HEK293 (cell line): ENCODE measurements around the gene ADAR.

Experiments used
- BCL11A ChIP-seq: fragments of 450-650 bp; formaldehyde crosslinking; IDR thresholded peaks from 2 replicates; pipeline ENCODE4 v1.5.1; 2016; ENCODE audit warnings: low read depth, missing biosample characterization, missing genetic modification characterization
- KLF9 ChIP-seq: fragments of 450-650 bp; formaldehyde crosslinking; IDR thresholded peaks from 2 replicates; pipeline ENCODE4 v1.5.1; 2016; ENCODE audit warnings: missing biosample characterization, missing genetic modification characterization, low read depth
- PRDM1 ChIP-seq: fragments of 450-650 bp; formaldehyde crosslinking; IDR thresholded peaks from 2 replicates; pipeline ENCODE4; 2016; ENCODE audit warnings: missing biosample characterization, missing genetic modification characterization
- REPIN1 ChIP-seq: fragments of 450-650 bp; formaldehyde crosslinking; IDR thresholded peaks from 2 replicates; pipeline ENCODE4 v1.5.1; 2017; ENCODE audit warnings: missing biosample characterization, missing genetic modification characterization, low read depth
- SP2 ChIP-seq: fragments of 450-650 bp; formaldehyde crosslinking; IDR thresholded peaks from 2 replicates; pipeline ENCODE4 v1.5.1; 2016; ENCODE audit warnings: missing biosample characterization, missing genetic modification characterization
- ZNF155 ChIP-seq: fragments of 450-650 bp; formaldehyde crosslinking; IDR thresholded peaks from 2 replicates; pipeline ENCODE4 v1.5.1; 2016; ENCODE audit warnings: missing biosample characterization, missing genetic modification characterization
- ZNF24 ChIP-seq: fragments of 450-650 bp; formaldehyde crosslinking; IDR thresholded peaks from 2 replicates; pipeline ENCODE4 v1.5.1; 2016; ENCODE audit warnings: missing biosample characterization, missing genetic modification characterization
- ZNF274 ChIP-seq, 2 experiments: fragments of 200-500 bp in 1 of 2; fragments of 450-650 bp in 1 of 2; sonication (Bioruptor generic) in 1 of 2; formaldehyde crosslinking in 1 of 2; IDR thresholded peaks; 2 replicates each; pipeline versions ENCODE4 v1.5.1 to v1.6.1; 2014 to 2016; ENCODE audit warnings: borderline replicate concordance in 1 of 2, inconsistent platforms in 1 of 2, low read length in 1 of 2, missing biosample characterization in 1 of 2, missing genetic modification characterization in 1 of 2
- ZNF366 ChIP-seq: fragments of 450-650 bp; formaldehyde crosslinking; conservative IDR thresholded peaks from 2 replicates; pipeline ENCODE4 v1.5.1; 2016; ENCODE audit warnings: missing biosample characterization, missing genetic modification characterization
- ZNF664 ChIP-seq: fragments of 450-650 bp; formaldehyde crosslinking; IDR thresholded peaks from 2 replicates; pipeline ENCODE4 v1.5.1; 2016; ENCODE audit warnings: missing biosample characterization, missing genetic modification characterization
- ZNF776 ChIP-seq: fragments of 450-650 bp; formaldehyde crosslinking; IDR thresholded peaks from 2 replicates; pipeline ENCODE4 v1.5.0; 2017; ENCODE audit warnings: missing biosample characterization, missing genetic modification characterization, borderline replicate concordance
- ZXDB ChIP-seq: fragments of 450-650 bp; formaldehyde crosslinking; IDR thresholded peaks from 2 replicates; pipeline ENCODE4 v1.5.1; 2016; ENCODE audit warnings: missing biosample characterization, missing genetic modification characterization
- TF ChIP-seq, protein P1 (sequence below): fragments of 450-650 bp; formaldehyde crosslinking; IDR thresholded peaks from 2 replicates; pipeline ENCODE4 v1.5.1; 2016; ENCODE audit warnings: missing biosample characterization, missing genetic modification characterization
- TF ChIP-seq, protein P2 (sequence below): fragments of 450-650 bp; formaldehyde crosslinking; IDR thresholded peaks from 2 replicates; pipeline ENCODE4 v1.5.1; 2017; ENCODE audit warnings: missing biosample characterization, missing genetic modification characterization
- TF ChIP-seq, protein P3 (sequence below): fragments of 450-650 bp; formaldehyde crosslinking; IDR thresholded peaks from 2 replicates; pipeline ENCODE4 v1.5.1; 2016; ENCODE audit warnings: missing biosample characterization, missing genetic modification characterization
- TF ChIP-seq, protein P4 (sequence below): fragments of 450-650 bp; formaldehyde crosslinking; IDR thresholded peaks from 2 replicates; pipeline ENCODE4 v1.5.1; 2016; ENCODE audit warnings: missing biosample characterization, missing genetic modification characterization
- TF ChIP-seq, protein P5 (sequence below): fragments of 450-650 bp; formaldehyde crosslinking; IDR thresholded peaks from 2 replicates; pipeline ENCODE4 v1.5.1; 2016; ENCODE audit warnings: missing biosample characterization, missing genetic modification characterization
- TF ChIP-seq, protein P6 (sequence below): fragments of 450-650 bp; formaldehyde crosslinking; IDR thresholded peaks from 2 replicates; pipeline ENCODE4 v1.5.1; 2016; ENCODE audit warnings: missing biosample characterization, missing genetic modification characterization
- TF ChIP-seq, protein P7 (sequence below): fragments of 450-650 bp; formaldehyde crosslinking; IDR thresholded peaks from 2 replicates; pipeline ENCODE4 v1.5.1; 2017; ENCODE audit warnings: missing biosample characterization, mild to moderate bottlenecking, missing genetic modification characterization, moderate library complexity
- TF ChIP-seq, protein P8 (sequence below): fragments of 450-650 bp; formaldehyde crosslinking; IDR thresholded peaks from 2 replicates; pipeline ENCODE4 v1.5.1; 2016; ENCODE audit warnings: missing biosample characterization, missing genetic modification characterization

The ADAR gene

DNA sequence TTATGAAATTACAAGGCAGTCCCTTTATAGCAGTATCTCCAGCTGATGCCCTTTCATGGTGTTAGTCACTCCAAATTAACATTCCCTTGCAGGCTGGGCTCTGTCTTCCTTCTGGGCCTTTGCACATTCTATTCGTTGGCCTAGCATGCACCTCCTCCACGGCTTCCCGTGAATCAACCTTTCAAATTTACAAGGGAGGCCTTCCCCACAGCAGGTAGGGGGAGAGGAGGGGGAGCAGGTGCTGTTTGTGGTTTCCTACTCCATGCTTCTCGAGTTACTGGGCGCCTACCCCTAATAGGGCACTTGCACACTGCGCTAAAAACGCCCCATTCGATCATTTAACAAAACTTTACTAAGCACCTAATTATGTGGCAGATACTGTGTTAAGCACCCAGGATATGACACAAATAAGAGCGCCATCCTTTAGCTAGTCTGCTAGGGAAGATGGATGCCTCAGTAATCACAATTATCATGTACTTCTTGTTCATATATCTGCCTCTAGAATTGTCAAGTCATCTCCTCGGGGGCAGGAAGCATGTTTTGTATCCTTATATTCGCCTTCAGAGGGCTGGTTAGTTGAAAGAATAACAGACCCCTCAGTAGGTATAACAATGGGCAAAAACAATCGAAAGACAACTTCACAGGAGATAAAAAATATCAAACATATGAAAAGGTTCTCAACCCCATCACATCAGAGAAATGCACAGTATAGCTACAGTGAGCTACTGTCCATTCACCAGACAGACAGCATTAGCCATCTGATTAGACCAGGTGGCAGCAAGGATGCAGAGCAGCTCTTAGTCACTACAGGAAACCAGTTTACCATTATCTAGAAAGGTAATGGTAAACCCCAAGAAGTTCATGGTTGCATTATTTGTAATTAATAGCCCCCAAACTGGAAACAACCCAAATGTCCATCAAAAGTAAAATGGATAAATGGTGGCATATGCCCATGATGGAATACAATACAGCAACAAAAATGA, 1.7 kb upstream of the ADAR start (continued):
- TF ChIP-seq, protein P1, sequence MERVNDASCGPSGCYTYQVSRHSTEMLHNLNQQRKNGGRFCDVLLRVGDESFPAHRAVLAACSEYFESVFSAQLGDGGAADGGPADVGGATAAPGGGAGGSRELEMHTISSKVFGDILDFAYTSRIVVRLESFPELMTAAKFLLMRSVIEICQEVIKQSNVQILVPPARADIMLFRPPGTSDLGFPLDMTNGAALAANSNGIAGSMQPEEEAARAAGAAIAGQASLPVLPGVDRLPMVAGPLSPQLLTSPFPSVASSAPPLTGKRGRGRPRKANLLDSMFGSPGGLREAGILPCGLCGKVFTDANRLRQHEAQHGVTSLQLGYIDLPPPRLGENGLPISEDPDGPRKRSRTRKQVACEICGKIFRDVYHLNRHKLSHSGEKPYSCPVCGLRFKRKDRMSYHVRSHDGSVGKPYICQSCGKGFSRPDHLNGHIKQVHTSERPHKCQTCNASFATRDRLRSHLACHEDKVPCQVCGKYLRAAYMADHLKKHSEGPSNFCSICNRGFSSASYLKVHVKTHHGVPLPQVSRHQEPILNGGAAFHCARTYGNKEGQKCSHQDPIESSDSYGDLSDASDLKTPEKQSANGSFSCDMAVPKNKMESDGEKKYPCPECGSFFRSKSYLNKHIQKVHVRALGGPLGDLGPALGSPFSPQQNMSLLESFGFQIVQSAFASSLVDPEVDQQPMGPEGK = peak; percentile 73; the same call in 1 of the 2 replicates
- TF ChIP-seq, protein P2, sequence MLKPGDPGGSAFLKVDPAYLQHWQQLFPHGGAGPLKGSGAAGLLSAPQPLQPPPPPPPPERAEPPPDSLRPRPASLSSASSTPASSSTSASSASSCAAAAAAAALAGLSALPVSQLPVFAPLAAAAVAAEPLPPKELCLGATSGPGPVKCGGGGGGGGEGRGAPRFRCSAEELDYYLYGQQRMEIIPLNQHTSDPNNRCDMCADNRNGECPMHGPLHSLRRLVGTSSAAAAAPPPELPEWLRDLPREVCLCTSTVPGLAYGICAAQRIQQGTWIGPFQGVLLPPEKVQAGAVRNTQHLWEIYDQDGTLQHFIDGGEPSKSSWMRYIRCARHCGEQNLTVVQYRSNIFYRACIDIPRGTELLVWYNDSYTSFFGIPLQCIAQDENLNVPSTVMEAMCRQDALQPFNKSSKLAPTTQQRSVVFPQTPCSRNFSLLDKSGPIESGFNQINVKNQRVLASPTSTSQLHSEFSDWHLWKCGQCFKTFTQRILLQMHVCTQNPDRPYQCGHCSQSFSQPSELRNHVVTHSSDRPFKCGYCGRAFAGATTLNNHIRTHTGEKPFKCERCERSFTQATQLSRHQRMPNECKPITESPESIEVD = no peak
- TF ChIP-seq, protein P3, sequence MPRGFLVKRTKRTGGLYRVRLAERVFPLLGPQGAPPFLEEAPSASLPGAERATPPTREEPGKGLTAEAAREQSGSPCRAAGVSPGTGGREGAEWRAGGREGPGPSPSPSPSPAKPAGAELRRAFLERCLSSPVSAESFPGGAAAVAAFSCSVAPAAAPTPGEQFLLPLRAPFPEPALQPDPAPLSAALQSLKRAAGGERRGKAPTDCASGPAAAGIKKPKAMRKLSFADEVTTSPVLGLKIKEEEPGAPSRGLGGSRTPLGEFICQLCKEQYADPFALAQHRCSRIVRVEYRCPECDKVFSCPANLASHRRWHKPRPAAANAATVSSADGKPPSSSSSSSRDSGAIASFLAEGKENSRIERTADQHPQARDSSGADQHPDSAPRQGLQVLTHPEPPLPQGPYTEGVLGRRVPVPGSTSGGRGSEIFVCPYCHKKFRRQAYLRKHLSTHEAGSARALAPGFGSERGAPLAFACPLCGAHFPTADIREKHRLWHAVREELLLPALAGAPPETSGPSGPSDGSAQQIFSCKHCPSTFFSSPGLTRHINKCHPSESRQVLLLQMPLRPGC (tag by site-specific recombination) = peak; percentile 96
- TF ChIP-seq KLF9 (tag by site-specific recombination) (no peak), ZNF274 (IDR thresholded peaks at IDR 0.05; ENCODE audit: low read length) (no peak), ZNF274 (tag by site-specific recombination; IDR thresholded peaks at IDR 0.05; ENCODE audit: borderline replicate concordance) (no peak), ZXDB (tag by site-specific recombination) (0 out of 2 replicates have a peak, but pooled peaks have one; percentile 37), ZNF366 (tag by site-specific recombination) (peak; percentile 65; the same call in 1 of the 2 replicates), SP2 (tag by site-specific recombination) (peak; percentile 19), ZNF24 (peak; percentile 36; the same call in 1 of the 2 replicates), PRDM1 (peak; percentile 80), ZNF155 (tag by site-specific recombination) (no peak), REPIN1 (tag by site-specific recombination) (no peak), BCL11A (tag by site-specific recombination) (peak; percentile 65; the same call in 1 of the 2 replicates), ZNF776 (tag by site-specific recombination) (no peak), ZNF664 (tag by site-specific recombination) (peak; percentile 93)
- TF ChIP-seq, protein P4, sequence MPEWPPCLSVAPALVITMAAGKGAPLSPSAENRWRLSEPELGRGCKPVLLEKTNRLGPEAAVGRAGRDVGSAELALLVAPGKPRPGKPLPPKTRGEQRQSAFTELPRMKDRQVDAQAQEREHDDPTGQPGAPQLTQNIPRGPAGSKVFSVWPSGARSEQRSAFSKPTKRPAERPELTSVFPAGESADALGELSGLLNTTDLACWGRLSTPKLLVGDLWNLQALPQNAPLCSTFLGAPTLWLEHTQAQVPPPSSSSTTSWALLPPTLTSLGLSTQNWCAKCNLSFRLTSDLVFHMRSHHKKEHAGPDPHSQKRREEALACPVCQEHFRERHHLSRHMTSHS (tag by site-specific recombination) = no peak
- TF ChIP-seq, protein P5, sequence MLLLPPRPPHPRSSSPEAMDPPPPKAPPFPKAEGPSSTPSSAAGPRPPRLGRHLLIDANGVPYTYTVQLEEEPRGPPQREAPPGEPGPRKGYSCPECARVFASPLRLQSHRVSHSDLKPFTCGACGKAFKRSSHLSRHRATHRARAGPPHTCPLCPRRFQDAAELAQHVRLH = 0 out of 2 replicates have a peak, but pooled peaks have one; percentile 42
- TF ChIP-seq, protein P6, sequence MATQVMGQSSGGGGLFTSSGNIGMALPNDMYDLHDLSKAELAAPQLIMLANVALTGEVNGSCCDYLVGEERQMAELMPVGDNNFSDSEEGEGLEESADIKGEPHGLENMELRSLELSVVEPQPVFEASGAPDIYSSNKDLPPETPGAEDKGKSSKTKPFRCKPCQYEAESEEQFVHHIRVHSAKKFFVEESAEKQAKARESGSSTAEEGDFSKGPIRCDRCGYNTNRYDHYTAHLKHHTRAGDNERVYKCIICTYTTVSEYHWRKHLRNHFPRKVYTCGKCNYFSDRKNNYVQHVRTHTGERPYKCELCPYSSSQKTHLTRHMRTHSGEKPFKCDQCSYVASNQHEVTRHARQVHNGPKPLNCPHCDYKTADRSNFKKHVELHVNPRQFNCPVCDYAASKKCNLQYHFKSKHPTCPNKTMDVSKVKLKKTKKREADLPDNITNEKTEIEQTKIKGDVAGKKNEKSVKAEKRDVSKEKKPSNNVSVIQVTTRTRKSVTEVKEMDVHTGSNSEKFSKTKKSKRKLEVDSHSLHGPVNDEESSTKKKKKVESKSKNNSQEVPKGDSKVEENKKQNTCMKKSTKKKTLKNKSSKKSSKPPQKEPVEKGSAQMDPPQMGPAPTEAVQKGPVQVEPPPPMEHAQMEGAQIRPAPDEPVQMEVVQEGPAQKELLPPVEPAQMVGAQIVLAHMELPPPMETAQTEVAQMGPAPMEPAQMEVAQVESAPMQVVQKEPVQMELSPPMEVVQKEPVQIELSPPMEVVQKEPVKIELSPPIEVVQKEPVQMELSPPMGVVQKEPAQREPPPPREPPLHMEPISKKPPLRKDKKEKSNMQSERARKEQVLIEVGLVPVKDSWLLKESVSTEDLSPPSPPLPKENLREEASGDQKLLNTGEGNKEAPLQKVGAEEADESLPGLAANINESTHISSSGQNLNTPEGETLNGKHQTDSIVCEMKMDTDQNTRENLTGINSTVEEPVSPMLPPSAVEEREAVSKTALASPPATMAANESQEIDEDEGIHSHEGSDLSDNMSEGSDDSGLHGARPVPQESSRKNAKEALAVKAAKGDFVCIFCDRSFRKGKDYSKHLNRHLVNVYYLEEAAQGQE (tag by site-specific recombination) = no peak
- TF ChIP-seq, protein P7, sequence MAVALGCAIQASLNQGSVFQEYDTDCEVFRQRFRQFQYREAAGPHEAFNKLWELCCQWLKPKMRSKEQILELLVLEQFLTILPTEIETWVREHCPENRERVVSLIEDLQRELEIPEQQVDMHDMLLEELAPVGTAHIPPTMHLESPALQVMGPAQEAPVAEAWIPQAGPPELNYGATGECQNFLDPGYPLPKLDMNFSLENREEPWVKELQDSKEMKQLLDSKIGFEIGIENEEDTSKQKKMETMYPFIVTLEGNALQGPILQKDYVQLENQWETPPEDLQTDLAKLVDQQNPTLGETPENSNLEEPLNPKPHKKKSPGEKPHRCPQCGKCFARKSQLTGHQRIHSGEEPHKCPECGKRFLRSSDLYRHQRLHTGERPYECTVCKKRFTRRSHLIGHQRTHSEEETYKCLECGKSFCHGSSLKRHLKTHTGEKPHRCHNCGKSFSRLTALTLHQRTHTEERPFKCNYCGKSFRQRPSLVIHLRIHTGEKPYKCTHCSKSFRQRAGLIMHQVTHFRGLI (tag by site-specific recombination) = peak; percentile 74; the same call in 1 of the 2 replicates
- TF ChIP-seq, protein P8, sequence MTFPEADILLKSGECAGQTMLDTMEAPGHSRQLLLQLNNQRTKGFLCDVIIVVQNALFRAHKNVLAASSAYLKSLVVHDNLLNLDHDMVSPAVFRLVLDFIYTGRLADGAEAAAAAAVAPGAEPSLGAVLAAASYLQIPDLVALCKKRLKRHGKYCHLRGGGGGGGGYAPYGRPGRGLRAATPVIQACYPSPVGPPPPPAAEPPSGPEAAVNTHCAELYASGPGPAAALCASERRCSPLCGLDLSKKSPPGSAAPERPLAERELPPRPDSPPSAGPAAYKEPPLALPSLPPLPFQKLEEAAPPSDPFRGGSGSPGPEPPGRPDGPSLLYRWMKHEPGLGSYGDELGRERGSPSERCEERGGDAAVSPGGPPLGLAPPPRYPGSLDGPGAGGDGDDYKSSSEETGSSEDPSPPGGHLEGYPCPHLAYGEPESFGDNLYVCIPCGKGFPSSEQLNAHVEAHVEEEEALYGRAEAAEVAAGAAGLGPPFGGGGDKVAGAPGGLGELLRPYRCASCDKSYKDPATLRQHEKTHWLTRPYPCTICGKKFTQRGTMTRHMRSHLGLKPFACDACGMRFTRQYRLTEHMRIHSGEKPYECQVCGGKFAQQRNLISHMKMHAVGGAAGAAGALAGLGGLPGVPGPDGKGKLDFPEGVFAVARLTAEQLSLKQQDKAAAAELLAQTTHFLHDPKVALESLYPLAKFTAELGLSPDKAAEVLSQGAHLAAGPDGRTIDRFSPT (tag by site-specific recombination) = no peak
